HL-60 (cell line): ENCODE measurements around the gene KRTAP12-2.

Experiments
- DNase-seq, 2 experiments: peaks; one replicate each; pipeline ENCODE4 v3.0.0-alpha.2; 2010 to 2020; ENCODE audit warnings: low read depth in 1 of 2, low spot score in 1 of 2
- H3K27ac ChIP-seq: fragments of 250-450 bp; sonication (Bioruptor Pico); replicated peaks from 2 replicates; pipeline ENCODE4 v1.5.1; 2020; ENCODE audit warnings: mild to moderate bottlenecking, moderate library complexity
- H3K27me3 ChIP-seq: fragments of 250-450 bp; sonication (Bioruptor Pico); 2 replicates; pipeline ENCODE4 v1.5.1; 2021; ENCODE audit warnings: mild to moderate bottlenecking, moderate library complexity; ENCODE audit not compliant: insufficient read depth, poor library complexity, severe bottlenecking
- H3K4me3 ChIP-seq: replicated peaks from 2 replicates; pipeline ENCODE4 v1.5.1; 2011; ENCODE audit warnings: mild to moderate bottlenecking, control low read depth, low read length; ENCODE audit not compliant: insufficient read depth
- CTCF ChIP-seq: IDR thresholded peaks from one replicate; pipeline ENCODE4 v1.5.1; 2011; ENCODE audit warnings: low read length, control low read depth, inconsistent platforms; ENCODE audit not compliant: insufficient read depth
- GABPA ChIP-seq: IDR thresholded peaks from 2 replicates; pipeline ENCODE4 v1.6.1; 2012; ENCODE audit warnings: low read depth
- POLR2AphosphoS5 ChIP-seq: IDR thresholded peaks from 2 replicates; pipeline ENCODE4 v1.6.1; 2012; ENCODE audit warnings: low read depth
- REST ChIP-seq: IDR thresholded peaks from 2 replicates; pipeline ENCODE4 v1.6.1; 2012; ENCODE audit warnings: low read depth; ENCODE audit not compliant: insufficient replicate concordance
- SPI1 ChIP-seq: IDR thresholded peaks from 2 replicates; pipeline ENCODE4 v1.6.1; 2012; ENCODE audit warnings: low read depth, mild to moderate bottlenecking, borderline replicate concordance

KRTAP12-2 gene

GRCh38 chr21:44644878-44645277, 21.8 kb downstream of the KRTAP12-2 start:
- Histone ChIP-seq H3K27ac (no peak overlapping the region), H3K4me3 (no peak overlapping the region), H3K27me3 (no peaks in the 10 kb centered on the region)
- DNase-seq = no peak
- TF ChIP-seq GABPA = no peak
- TF ChIP-seq SPI1 = no peak
- no peak for TF ChIP-seq POLR2AphosphoS5
- no peak for TF ChIP-seq CTCF
- TF ChIP-seq REST = no peak

- Histone ChIP-seq H3K27me3 (no peaks in the 10 kb centered on the region), H3K4me3 (no peak overlapping the region), H3K27ac (no peak overlapping the region)
- no peak for TF ChIP-seq POLR2AphosphoS5
- no peak for TF ChIP-seq CTCF
- TF ChIP-seq SPI1 = no peak
- TF ChIP-seq REST = no peak
- TF ChIP-seq GABPA = no peak
- DNase-seq = no peak
These were observed 22.9 kb downstream of the KRTAP12-2 start for GRCh38 chr21:44643741-44644310.

GRCh38 chr21:44640761-44641160, 26.0 kb downstream of the KRTAP12-2 start:
- DNase-seq = no peak
- no peaks in the 10 kb centered on the region for H3K27me3 ChIP-seq
- H3K4me3 ChIP-seq = no peak overlapping the region
- no peak overlapping the region for H3K27ac ChIP-seq
- no peak for TF ChIP-seq POLR2AphosphoS5
- TF ChIP-seq GABPA = no peak
- TF ChIP-seq REST = no peak
- TF ChIP-seq SPI1 = no peak
- TF ChIP-seq CTCF = no peak
